Subcutaneous adipose tissue (tissue), 4 donors: ENCODE measurements around the gene ATP1A4. TPM values are rescaled to one million over a fixed set of nuclear protein-coding genes. Genes with fewer than 3 reads are reported as not detected.

Source experiments
- total RNA-seq, 4 donors: library from RNA; depleted of rRNA; stranded (reverse); fragments of >200 nt; gene quantifications; one replicate each; pipeline ENCODE4 v1.1.0, GENCODE V29; 2016
- TF ChIP-seq, protein P1 (sequence below): fragments of 450-650 bp; IDR thresholded peaks from one replicate; pipeline ENCODE4 v1.5.1; 2016; ENCODE audit warnings: low read depth, mild to moderate bottlenecking, control low read depth, antibody characterized with exemption, moderate library complexity

The ATP1A4 gene
- total RNA-seq, 4 donors from 2014 or later, result 0.22 TPM; not detected in 3

DNA sequence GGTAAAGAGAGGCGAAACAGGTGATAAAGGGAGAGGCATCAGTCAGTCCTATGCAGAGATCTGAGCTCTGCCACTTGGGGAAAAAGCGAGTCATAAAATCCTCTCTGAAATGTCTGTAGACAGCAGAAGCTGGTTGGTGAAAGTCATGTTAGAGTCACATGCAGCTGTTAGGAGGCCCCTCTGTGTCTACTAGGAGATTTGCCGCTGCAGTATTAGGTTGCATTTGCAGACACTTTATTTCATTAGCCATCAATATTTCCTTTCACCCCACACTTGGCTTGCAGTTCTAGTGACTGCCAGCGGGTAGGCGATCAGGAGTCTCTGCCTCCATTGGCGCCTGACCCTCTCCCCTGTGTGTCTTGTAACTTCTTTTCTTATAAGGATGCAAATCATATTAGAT is 16.2 kb downstream of the ATP1A4 start:
- TF ChIP-seq, protein P1, sequence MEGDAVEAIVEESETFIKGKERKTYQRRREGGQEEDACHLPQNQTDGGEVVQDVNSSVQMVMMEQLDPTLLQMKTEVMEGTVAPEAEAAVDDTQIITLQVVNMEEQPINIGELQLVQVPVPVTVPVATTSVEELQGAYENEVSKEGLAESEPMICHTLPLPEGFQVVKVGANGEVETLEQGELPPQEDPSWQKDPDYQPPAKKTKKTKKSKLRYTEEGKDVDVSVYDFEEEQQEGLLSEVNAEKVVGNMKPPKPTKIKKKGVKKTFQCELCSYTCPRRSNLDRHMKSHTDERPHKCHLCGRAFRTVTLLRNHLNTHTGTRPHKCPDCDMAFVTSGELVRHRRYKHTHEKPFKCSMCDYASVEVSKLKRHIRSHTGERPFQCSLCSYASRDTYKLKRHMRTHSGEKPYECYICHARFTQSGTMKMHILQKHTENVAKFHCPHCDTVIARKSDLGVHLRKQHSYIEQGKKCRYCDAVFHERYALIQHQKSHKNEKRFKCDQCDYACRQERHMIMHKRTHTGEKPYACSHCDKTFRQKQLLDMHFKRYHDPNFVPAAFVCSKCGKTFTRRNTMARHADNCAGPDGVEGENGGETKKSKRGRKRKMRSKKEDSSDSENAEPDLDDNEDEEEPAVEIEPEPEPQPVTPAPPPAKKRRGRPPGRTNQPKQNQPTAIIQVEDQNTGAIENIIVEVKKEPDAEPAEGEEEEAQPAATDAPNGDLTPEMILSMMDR, result no peak

DNA sequence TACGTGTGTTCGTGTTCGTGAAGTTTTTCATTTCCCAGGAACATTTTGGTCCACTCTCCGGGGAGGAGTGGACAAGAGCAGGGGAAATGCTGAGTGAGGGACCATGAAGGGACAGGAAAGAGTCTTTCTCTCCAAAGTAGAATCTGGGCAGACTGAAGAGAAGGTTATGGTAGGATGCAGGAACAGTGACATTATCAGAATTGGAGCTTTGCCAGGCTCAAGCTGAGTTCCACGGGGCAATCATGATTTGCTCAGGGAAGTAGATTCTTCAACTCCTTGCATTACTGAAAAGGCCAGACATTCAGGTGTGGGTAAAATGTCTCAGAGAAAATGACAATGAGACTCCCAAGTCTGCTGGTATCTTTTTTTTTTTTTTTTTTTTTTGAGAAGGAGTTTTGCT is 16.6 kb downstream of the ATP1A4 start:
- TF ChIP-seq, protein P1, result no peak

DNA sequence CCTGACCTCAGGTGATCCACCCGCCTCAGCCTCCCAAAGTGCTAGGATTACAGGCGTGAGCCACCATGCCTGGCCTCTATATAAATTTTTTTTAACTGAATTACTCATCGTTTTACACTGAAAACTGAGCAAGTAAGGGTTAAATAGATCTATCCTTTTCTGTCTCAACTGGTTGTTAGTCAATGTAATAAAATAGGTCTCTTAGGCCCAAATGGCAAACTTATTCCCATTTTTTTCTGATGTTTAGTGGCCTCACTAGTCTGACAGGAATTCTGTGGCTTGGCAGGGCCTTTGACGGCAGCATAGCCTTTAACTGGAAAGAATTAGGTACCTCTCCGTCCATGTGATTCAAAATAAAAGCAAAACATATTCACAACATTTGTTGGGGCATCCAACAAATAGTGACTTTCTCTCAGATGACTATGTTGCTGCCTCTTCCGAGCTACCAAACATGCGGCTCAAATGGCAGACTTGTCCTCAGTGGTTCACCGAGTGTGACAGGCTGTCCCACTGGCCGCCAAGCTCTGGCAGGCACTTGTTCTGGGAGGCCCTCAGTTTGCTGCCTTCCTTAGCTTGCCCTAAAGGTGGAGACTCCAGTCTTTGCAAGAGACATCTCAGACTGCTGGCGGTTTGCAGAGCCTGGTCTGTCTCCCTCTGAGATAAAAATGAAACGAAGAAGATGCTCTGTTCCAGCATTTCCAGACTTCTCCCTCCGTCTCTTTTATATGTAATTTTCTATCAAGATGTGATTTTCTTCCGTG is 17.4 kb downstream of the ATP1A4 start:
- TF ChIP-seq, protein P1, result no peak

DNA sequence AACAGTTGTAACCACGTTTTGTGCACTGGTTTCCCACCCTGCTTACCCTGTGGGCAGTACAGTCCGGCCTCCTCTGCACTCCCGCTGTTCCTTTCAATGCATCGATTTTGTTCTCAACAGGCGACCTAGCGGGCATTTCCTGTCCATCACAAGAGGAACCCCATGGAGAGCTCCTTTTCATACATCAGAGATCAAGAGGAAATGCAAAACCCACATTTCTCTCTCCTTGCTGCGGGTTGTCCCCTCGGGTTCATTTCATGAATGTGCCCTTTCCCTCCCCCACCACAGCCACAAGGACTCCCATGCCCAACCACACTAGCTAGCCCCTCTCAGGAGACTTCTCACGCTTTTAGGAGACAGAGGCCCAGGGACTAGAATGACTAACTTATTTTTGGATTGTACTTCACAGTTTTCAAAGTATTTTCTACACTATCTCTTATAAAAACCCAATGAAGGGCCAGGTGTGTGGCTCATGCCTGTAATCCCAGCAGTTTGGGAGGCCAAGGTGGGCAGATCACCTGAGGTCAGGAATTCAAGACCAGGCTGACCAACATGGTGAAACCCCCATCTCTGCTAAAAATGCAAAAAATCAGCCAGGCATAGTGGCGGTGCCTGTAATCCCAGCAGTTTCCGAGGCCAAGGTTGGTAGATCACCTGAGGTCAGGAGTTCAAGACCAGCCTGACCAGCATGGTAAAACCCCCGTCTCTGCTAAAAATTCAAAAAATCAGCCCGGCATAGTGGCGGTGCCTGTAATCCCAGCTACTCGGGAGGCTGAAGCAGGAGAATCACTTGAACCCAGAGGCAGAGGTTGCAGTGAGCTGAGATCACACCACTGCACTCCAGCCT is 18.4 kb downstream of the ATP1A4 start:
- TF ChIP-seq, protein P1, result no peak

DNA sequence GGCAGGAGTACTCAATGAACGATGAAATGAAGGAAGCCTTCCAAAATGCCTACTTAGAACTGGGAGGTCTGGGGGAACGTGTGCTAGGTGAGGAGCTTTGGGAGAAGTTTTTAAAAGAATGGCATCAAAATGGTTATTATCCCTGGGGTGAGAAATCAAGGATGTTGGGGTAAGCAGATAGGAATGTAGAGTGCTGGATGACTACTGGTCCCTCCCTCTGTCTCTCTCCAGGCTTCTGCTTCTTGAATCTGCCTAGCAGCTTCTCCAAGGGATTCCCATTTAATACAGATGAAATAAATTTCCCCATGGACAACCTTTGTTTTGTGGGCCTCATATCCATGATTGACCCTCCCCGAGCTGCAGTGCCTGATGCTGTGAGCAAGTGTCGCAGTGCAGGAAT is 20.0 kb downstream of the ATP1A4 start:
- TF ChIP-seq, protein P1, result no peak

DNA sequence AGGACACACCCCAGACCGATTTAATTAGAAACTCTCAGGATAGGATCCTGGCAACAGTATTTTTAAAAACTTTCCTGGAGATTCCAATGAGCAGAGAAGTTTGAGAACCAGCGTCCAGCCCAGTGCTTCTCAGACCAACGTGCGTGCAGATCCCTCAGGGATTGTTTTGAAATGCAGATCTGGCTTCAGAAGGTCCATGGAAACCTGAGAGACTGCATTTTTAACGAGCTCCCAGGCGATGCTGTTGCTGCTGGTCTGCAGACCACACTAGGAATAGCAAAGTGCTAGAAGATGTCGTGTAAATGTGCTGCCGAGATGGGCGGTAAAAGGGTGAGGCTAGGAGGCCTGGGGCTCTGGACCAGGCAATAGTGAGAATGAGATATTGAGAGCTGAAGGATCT is 20.6 kb downstream of the ATP1A4 start:
- TF ChIP-seq, protein P1, result no peak

DNA sequence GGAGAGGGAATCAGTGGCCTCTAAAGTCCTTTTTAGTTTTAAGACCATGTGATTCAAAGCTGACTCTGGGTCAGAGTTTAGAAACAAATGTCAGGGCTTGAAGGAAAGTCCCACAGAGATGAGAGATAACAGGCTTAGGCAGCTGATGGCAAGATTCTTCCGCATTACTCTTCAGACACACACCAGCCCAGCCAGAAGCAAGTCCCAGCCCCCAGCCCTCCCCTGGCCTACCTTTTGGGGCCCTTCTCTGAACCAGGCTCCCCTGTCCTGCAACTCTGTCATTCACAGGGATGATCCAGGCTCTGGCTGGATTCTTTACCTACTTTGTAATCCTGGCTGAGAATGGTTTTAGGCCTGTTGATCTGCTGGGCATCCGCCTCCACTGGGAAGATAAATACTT is 25.8 kb downstream of the ATP1A4 start:
- TF ChIP-seq, protein P1, result no peak
